GM10266 (cell line): Measurements from ENCODE around the gene VPS39.
"Not testable (repeated sequence)": the region's sequence is repeated elsewhere in the genome, so short reads cannot be mapped to it uniquely, and the experiment has no call there.

Source experiments
- DNase-seq: peaks from one replicate; pipeline ENCODE4 v3.0.0; 2012; ENCODE audit errors: extremely low spot score
- CTCF ChIP-seq: IDR thresholded peaks from 2 replicates; pipeline ENCODE4 v1.5.1; 2012; ENCODE audit warnings: mild to moderate bottlenecking, low read depth; ENCODE audit not compliant: control insufficient read depth, insufficient read depth; ENCODE audit errors: missing control alignments

The VPS39 gene

DNA sequence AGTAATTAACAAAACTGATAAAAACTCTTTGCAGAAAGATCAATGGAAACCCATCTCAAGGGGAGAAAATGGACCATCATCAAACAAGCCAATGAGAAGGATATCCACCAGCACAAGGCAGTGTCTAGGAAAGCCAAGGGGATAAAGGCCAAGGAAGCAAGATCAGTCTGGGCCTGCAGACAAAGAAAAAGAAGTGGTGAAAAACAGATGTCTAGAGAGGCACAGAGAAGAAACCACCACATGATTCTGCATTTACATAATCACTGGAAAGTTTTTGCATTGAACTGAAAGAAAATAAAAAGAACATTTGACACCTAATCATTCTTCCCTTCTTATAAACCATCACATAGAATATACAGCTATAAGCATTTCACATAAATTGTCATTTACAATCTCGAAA is 23.0 kb upstream of the VPS39 start:
- DNase-seq, result no peak
- TF ChIP-seq CTCF, result no peak

DNA sequence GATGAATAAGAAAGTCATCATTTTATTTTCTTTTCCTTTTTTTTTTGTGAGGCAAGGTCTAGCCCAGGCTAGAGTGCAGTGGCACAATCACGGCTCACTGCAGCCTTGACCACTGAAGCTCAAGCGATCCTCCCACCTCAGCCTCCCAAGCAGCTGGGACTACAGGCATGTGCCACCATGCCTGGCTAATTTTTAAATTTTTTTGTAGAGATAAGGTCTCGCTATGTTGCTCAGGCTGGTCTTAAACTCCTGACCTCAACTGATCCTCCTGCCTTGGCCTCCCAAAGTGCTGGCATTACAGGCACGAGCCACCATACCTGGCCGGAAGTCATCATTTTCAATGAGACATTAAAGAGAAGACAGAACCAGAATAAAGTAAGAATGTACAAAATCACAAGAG is 20.9 kb upstream of the VPS39 start:
- not testable (repeated sequence) for DNase-seq

- no peak for DNase-seq
Observed at GRCh38 chr15:42228036-42228435, 19.9 kb upstream of the VPS39 start.

DNA sequence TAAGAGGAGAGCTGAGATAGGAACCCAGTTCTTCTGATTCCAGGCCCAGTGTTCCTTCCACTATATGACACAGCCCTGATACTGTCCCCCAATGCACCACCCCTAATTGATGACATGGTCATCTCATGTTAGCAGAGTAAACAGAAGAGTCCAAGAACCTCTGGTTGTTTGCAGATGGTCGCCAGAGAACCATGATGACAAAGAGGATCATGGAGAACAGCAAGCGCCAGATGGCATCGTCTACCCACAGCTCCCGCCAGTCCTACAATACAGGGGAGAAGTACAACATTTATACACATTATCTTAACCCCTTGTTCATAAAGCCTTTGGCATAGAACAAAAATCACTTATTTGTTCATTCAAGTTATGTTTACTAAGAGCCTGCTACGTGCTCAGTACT is 18.5 kb upstream of the VPS39 start:
- DNase-seq, result no peak
- TF ChIP-seq CTCF, result no peak

More at GRCh38 chr15:42228036-42228435, 19.9 kb upstream of the VPS39 start:
- no peak for TF ChIP-seq CTCF

DNA sequence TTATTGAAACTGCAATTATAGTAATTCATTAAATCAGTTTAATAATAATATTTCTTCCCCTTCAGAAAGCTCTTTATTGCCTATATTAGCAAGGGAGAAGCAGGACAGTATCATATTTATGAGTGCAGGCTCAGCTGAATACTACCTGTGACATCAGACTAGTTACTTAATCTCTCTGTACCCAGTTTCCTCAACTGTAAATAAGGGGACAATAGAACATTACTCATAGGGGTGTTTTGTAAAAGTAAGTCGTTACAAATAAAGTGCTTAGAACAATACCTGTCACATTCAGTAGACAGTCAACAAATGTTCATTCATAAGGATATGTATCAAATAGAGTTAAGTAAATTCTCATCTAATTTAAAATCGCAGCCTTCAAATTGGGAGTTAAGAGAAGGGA is 12.1 kb upstream of the VPS39 start:
- no peak for DNase-seq
- TF ChIP-seq CTCF, result no peak

DNA sequence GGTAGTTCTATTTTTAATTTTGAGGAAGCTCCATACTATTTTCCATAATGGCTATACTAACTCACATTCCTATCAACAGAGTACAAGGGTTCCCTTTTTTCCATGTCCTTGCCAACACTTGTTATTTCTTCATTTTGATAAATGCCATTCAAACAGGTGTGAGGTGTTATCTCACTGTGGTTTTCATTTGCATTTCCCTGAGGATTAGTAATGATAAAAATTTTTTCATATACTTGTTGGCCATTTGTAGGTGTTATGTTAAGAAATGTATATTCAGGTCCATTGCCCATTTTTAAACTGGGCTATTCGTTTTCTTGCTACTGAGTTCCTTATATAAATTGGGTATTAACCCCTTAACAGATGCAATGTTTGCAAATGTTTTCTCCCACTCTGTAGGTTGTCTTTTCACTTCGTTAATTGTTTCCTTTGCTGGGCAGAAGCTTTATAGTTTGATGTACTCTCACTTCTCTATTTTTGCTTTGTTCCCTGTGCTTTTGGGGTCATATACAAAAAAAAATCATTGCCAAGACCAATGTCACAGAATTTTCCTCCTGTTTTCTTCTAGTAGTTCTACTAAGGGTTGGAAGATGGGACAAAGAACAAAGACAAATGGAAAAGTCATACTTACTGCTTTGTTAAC is 11.0 kb upstream of the VPS39 start:
- no peak for DNase-seq
- no peak for TF ChIP-seq CTCF

DNA sequence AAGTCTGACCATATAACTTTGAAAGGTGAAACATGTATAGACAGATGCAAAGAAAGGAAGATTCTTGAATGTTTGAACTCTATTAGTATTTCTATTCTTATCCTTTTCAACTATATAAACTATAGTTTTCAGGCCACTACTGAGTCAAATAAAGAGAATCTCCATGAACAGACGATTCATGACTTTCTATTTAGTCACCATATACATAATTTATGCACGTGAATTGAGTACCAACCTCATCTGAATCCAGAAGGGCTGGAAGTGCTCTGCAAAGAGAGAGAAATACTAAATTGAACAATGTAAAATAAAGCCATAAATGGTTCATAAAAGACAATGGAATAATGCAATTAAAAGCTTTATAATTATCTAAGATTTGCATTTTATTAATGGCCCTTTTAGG is 9.5 kb upstream of the VPS39 start:
- DNase-seq, result no peak
- no peak for TF ChIP-seq CTCF

DNA sequence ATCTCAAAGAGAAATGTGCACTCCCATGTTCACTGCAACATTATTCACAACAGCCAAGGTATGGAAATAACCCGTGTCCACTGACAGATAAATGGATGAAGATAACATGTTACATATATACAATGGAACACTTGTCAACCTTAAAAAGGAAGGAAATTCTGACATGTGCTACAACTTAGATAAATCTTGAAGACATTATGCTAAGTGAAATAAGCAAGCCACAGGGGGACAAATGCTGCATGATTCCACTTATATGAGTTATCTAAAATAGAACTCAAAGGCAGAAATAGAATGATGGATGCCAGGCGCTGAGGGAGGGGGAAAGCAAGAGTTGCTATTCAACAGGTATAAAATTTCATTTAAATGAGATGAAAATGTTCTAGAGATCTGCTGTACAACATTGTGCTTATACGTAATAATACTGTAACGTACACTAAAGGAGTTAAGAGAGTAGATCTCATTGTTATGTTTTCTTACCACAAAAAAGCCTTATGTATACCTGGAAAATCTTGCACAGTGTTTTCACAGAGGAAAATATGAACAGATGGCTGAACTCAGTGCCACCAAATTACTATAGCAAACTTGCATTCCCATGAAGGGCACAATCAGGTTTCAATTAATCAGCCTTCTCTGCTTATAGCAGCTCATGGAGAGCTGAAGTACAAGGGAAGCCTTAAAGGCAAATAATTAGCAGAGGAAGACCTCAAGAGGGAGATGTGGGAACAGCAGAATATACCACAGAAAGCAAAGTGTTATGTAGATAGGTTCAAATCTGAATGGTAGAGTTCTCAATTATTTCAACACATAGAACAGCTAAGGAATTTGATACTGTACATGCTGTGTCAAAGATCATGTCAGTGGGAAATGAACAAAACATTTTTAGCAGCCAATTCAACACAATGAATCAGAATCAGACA is 8.1 kb upstream of the VPS39 start:
- no peak for TF ChIP-seq CTCF
- no peak for DNase-seq
